ENCODE data around the gene CLK1. TPM values are rescaled to one million over a fixed set of nuclear protein-coding genes. Genes with fewer than 3 reads are reported as not detected.

CLK1 gene
- total RNA-seq, 2 donors from 2014 or later: 54.9 to 62.8 TPM

DNA sequence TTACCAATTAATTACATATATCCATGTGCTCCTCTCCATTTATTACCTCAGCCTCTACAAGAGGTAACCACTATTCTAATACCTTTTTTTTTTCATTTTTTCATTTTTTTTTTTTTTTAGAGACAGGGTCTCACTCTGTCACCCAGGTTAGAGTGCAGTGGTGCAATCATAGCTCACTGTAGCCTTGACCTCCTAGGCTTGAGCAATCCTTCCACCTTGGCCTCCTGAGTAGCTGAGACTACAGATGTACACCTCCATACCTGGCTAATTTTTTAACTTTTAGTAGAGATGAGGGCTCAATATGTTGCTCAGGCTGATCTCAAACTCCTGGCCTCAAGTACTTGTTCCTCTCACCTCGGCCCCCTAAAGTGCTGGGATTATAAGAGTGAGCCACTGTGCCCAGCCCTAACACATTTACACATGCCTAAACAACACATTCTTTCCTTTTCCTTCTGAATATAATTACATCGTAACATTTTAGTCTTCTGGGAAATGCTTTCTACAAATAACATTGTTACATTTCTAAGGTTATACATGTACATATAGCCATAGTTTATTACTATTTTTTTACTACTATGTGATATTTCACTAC, 13.9 kb upstream of the CLK1 start:
- H3K4me3 ChIP-seq (ENCODE audit: low read length): no peak overlapping the region
- no peak overlapping the region for H3K27ac ChIP-seq (ENCODE audit: low read depth, low read length)
- Mint-ChIP-seq H3K4me3 (no peak overlapping the region), H3K27ac (no peak overlapping the region), H3K4me1 (no peaks in the 10 kb centered on the region), H3K27me3 (ENCODE audit: insufficient read depth) (no peaks in the 10 kb centered on the region), H3K9me3 (no peaks in the 10 kb centered on the region), H3K36me3 (ENCODE audit: low read depth) (peaks cover 57% of the 10 kb centered on the region)
- TF ChIP-seq, protein P1, sequence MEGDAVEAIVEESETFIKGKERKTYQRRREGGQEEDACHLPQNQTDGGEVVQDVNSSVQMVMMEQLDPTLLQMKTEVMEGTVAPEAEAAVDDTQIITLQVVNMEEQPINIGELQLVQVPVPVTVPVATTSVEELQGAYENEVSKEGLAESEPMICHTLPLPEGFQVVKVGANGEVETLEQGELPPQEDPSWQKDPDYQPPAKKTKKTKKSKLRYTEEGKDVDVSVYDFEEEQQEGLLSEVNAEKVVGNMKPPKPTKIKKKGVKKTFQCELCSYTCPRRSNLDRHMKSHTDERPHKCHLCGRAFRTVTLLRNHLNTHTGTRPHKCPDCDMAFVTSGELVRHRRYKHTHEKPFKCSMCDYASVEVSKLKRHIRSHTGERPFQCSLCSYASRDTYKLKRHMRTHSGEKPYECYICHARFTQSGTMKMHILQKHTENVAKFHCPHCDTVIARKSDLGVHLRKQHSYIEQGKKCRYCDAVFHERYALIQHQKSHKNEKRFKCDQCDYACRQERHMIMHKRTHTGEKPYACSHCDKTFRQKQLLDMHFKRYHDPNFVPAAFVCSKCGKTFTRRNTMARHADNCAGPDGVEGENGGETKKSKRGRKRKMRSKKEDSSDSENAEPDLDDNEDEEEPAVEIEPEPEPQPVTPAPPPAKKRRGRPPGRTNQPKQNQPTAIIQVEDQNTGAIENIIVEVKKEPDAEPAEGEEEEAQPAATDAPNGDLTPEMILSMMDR (conservative IDR thresholded peaks at IDR 0.05): no peak
- no peaks in the 10 kb centered on the region for H3K9me3 ChIP-seq (ENCODE audit: control insufficient read depth, low read length)
- H3K4me1 ChIP-seq (ENCODE audit: control insufficient read depth, insufficient read depth, low read length): no peaks in the 10 kb centered on the region
- H3K9ac ChIP-seq (ENCODE audit: extremely low read depth, low read length, poor library complexity, severe bottlenecking): no peak overlapping the region
- DNase-seq: no peak
- H3K27me3 ChIP-seq (ENCODE audit: control insufficient read depth, insufficient read depth, low read length, poor library complexity, severe bottlenecking): no peaks in the 10 kb centered on the region
- 87 to 100% methylated on average over 1 to 2 of the region's 2 CpGs for WGBS, 2 experiments (ENCODE audit: insufficient coverage in 1 of 2, insufficient read length in 1 of 2)
- peaks cover 85% of the 10 kb centered on the region for H3K36me3 ChIP-seq (ENCODE audit: control insufficient read depth, insufficient read depth, low read length)

DNA sequence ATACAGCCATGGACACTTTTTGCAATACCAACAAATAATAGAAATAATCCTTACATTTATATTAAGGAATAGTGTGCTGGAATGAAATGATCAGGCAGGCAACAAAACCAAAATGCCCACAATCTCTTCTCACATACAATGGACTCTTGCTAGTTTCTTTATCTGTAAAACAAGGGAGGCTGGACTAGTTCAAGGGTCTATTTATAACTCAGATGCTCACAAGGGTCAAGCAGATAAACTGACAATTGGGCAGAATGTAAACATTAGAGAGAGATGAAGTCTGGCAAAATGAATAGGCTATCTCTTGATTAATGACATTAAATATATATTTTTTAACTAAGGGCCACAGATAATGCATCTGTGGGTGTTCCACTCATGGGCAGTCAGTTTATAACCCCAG, 13.0 kb upstream of the CLK1 start:
- Mint-ChIP-seq H3K9me3 (no peaks in the 10 kb centered on the region), H3K4me1 (no peaks in the 10 kb centered on the region), H3K36me3 (ENCODE audit: low read depth) (peaks cover 62% of the 10 kb centered on the region), H3K4me3 (no peak overlapping the region), H3K27ac (no peak overlapping the region), H3K27me3 (ENCODE audit: insufficient read depth) (no peaks in the 10 kb centered on the region)
- H3K27me3 ChIP-seq (ENCODE audit: control insufficient read depth, insufficient read depth, low read length, poor library complexity, severe bottlenecking): no peaks in the 10 kb centered on the region
- H3K9ac ChIP-seq (ENCODE audit: extremely low read depth, low read length, poor library complexity, severe bottlenecking): no peak overlapping the region
- H3K9me3 ChIP-seq (ENCODE audit: control insufficient read depth, low read length): no peaks in the 10 kb centered on the region
- H3K27ac ChIP-seq (ENCODE audit: low read depth, low read length): no peak overlapping the region
- no peaks in the 10 kb centered on the region for H3K4me1 ChIP-seq (ENCODE audit: control insufficient read depth, insufficient read depth, low read length)
- TF ChIP-seq, protein P1 (conservative IDR thresholded peaks at IDR 0.05): no peak
- H3K4me3 ChIP-seq (ENCODE audit: low read length): no peak overlapping the region
- peaks cover 80% of the 10 kb centered on the region for H3K36me3 ChIP-seq (ENCODE audit: control insufficient read depth, insufficient read depth, low read length)
- no peak for DNase-seq

DNA sequence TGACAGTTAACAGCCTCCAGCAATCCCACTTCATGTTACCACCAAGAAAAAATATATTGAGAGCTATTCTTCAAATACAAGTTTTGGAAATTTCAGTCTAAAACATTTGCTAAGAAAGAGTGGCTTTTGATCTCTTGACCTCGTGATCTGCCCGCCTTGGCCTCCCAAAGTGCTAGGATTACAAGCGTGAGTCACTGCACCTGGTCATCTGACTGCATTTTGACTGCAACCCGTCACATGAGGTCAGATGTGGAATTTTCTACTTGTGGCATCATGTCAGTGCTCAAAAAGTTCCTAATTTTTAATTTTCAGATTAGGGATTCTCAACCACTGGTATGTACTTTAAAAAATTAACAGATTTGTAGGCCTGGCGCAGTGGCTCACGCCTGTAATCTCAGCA, 9.1 kb upstream of the CLK1 start:
- Histone ChIP-seq H3K27me3 (ENCODE audit: control insufficient read depth, insufficient read depth, low read length, poor library complexity, severe bottlenecking) (no peaks in the 10 kb centered on the region), H3K27ac (ENCODE audit: low read depth, low read length) (no peak overlapping the region), H3K9me3 (ENCODE audit: control insufficient read depth, low read length) (no peaks in the 10 kb centered on the region), H3K9ac (ENCODE audit: extremely low read depth, low read length, poor library complexity, severe bottlenecking) (no peak overlapping the region), H3K4me3 (ENCODE audit: low read length) (no peak overlapping the region), H3K4me1 (ENCODE audit: control insufficient read depth, insufficient read depth, low read length) (no peaks in the 10 kb centered on the region), H3K36me3 (ENCODE audit: control insufficient read depth, insufficient read depth, low read length) (peaks cover 62% of the 10 kb centered on the region)
- Mint-ChIP-seq H3K36me3 (ENCODE audit: low read depth) (peaks cover 46% of the 10 kb centered on the region), H3K27ac (no peak overlapping the region), H3K4me1 (peaks cover 7% of the 10 kb centered on the region), H3K9me3 (no peaks in the 10 kb centered on the region), H3K27me3 (ENCODE audit: insufficient read depth) (no peaks in the 10 kb centered on the region), H3K4me3 (no peak overlapping the region)
- no peak for DNase-seq
- 91 to 97% methylated on average over 6 of the region's 6 CpGs for WGBS, 2 experiments (ENCODE audit: insufficient coverage in 1 of 2, insufficient read length in 1 of 2)
- TF ChIP-seq, protein P1 (conservative IDR thresholded peaks at IDR 0.05): no peak

Measured in endodermal cell (in vitro differentiated cells).